GM21529 (cell line): ENCODE results near the gene EXTL1.
"Not testable (repeated sequence)": the region's sequence is repeated elsewhere in the genome, so short reads cannot be mapped to it uniquely, and the experiment has no call there.

ENCODE experiments used
- ATAC-seq: cut with Tn5 transposase; IDR thresholded peaks from one replicate; pipeline ENCODE4 v1.9.1; 2021; ENCODE audit not compliant: unreplicated experiment

Gene EXTL1, protein sequence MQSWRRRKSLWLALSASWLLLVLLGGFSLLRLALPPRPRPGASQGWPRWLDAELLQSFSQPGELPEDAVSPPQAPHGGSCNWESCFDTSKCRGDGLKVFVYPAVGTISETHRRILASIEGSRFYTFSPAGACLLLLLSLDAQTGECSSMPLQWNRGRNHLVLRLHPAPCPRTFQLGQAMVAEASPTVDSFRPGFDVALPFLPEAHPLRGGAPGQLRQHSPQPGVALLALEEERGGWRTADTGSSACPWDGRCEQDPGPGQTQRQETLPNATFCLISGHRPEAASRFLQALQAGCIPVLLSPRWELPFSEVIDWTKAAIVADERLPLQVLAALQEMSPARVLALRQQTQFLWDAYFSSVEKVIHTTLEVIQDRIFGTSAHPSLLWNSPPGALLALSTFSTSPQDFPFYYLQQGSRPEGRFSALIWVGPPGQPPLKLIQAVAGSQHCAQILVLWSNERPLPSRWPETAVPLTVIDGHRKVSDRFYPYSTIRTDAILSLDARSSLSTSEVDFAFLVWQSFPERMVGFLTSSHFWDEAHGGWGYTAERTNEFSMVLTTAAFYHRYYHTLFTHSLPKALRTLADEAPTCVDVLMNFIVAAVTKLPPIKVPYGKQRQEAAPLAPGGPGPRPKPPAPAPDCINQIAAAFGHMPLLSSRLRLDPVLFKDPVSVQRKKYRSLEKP

DNA sequence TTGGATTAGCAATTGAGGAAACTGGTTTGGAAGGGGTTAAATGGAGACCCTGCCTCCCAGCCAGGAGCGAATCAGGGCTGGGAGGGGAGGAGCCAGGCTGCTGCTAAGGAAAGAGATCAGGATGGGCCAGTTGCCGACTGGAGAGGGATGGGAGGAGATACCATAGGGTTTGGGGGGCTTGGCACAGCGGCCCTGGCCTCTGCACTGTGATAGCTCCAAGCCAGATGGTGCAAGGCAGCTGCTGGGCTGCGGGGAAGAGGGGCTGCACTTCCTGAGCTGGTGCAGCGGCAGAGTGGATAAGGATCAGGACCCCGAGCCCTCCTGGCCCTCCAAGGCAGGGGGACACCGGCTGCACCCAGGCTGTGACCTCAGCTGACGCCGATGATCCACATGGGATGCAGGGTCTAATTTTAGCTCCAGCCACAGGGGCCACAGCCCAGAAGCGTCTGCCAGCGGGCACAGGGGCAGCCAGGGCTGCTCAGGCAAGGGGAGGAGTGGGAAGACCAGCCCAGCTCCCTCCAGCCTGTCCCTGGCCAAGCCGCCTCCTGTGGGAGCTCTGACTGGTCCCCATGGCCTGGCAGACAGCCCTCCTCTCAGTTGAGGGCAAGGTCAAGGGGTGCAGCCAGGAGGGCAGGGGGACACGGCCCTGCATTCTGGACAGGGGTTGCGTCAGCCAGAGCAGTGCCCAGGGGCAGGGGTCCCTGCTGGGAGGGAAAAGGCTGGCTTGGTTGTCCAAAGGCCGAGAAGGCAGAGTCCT lies at the start of gene EXTL1:
Gene EXTL1 (plus strand): TSS at position 129 of the 757 bp plus-strand sequence. CDS start 872 bp downstream, outside the sequence.
- ATAC-seq, result no peak

DNA sequence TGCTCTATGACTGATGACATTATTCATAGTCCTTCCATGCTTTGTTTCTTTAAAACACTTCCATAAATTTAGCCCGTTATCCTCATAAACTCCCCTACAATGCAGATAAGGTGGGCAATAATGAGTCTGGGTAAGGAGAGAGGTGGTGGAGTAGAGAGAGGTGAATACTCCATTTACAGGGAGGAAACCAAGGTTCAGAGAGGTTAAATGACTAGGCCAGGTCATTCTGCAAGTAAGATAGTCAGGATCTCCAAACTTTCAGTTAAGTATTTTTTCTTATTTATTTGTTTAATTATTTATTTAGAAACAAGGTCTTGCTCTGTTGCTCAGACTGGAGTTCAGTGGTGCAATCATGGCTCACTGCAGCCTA lies 49.8 kb upstream of the EXTL1 start:
- no peak for ATAC-seq

- no peak for ATAC-seq
Observed at GRCh38 chr1:25973610-25974321, 47.8 kb upstream of the EXTL1 start.

DNA sequence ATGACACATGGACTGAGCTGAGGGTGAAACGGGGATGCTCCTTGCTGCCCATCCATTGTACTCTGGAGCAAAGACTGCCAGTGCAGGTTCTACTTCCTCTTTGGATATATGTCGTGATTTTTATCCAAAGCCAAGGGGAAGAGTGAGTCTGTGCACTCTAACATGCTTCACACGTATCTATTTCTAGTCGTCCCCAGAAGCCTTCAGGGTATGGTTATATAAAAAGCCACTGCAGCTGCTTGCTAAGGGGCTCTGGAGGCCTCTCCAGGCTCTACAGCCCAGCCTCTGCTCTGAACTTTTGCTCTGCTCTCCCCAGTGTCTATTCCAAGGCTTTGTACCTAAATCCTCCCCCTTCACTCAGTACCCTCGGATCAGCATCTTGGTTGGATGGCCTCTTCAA lies 43.8 kb upstream of the EXTL1 start:
- no peak for ATAC-seq

- no peak for ATAC-seq
Observed at GRCh38 chr1:25978403-25978802, 43.2 kb upstream of the EXTL1 start.

- ATAC-seq, result no peak
Observed at GRCh38 chr1:25979210-25979609, 42.4 kb upstream of the EXTL1 start.

DNA sequence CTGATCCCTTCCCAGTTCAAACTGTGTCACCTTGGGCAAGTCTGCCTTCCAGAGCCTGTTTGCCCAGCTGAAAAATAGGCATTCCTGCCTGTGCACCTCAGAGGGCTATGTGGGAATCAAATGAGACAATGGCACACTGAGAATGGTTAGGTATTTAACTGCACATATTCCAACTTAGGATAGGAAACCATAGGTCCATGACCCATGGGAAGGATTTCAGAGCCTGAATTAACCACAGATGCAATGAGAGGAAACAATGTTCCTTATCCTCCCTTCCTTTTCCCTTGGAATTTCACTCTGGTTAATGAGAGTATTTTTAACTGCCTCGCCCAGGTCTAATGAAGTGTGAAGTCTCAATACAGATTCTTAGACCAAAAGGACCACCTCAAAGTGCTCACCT lies 36.4 kb upstream of the EXTL1 start:
- no peak for ATAC-seq

DNA sequence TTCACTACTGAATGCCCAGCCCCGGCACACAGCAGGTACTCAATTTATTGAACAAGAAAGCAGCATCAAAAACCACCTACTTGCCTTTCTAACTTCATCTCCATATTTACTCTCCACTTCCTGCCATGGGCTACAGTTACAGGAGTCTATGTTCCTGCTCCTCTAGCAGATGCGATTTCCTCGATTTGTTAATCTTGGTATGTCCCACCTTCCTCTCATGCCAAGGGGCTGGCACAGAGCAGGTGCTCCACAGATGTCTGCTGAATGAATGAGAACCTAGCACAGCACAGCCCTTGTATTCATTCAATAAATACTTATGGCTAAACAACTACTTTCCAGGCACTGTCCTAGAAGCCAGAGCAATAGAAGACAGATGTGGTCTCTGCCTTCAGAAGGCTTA lies 35.9 kb upstream of the EXTL1 start:
- no peak for ATAC-seq

DNA sequence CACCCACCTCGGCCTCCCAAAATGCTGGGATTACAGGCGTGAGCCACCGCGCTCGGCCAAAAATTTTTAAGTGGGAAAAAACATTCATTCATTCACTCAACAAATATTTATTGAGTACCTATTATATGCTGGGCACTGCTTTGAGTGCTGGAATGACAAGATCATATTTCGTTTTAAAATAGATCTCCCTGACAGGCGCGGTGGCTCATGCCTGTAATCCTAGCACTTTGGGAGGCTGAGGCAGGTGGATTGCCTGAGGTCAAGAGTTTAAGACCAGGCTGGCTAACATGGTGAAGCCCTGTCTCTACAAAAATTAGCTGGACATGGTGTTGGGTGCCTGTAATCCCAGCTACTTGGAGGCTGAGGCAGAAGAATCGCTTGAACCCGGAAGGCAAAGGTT lies 34.8 kb upstream of the EXTL1 start:
- ATAC-seq, result not testable (repeated sequence)

DNA sequence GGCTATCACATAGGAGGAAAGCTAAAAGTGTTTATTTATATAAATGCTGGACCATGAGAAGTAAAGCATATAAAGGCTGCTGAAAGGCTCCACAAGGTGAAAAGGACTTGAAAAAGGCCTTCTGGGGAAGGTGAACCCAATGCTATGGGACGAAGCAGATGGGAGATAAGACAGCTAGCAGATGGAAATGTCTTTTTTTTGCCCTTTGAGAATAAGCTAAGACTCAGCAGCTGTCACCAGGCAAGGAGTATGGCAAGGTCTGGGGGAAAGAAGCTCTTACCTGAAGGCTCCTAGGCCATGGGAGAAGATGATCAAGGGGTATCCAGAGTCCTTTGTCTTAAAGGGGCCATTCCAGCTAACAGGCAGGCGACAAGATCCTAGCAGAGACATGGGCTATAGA lies 33.6 kb upstream of the EXTL1 start:
- no peak for ATAC-seq

DNA sequence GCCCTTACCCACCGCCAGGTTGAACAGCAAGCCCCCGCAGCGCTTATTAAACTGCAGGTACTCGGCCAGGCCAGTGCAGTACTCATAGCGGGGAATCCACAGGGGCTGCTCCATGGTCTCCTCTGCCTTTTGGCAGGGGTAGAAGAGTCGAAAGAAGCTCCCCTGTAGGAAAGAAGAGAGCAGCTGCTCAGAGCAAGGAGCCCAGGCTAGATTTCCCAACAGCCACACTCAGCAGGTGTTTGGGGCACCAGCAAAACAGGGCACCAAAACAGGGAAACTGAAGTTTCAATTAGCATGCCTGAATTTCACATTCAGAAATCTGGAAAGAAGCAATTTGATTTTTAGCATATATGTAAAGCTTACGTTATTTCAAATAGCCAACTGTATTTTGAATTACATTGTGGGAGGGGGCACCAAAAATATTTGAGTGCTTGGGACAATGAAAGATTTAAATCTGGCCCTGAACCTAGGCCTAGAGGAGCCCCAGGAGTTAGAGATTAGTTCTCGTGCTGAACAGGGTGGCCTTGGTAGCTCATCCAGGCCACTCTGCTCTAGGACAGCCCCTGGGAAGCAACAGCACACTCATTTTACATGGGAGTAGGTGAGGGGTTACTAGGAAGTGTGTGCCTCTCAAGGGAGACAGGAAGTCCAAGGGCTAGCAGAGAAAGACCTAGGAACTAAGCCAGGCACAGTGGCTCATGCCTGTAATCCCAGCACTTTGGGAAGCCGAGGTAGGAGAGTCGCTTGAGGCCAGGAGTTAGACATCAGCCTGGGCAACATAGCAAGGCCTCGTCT lies 31.9 kb upstream of the EXTL1 start:
- no peak for ATAC-seq

GRCh38 chr1:25990251-25990650 lies 31.3 kb upstream of the EXTL1 start:
- no peak for ATAC-seq

GRCh38 chr1:25990702-25991395 lies 30.7 kb upstream of the EXTL1 start:
- ATAC-seq, result no peak

- no peak for ATAC-seq
Observed at GRCh38 chr1:25991937-25992688, 29.5 kb upstream of the EXTL1 start.

- no peak for ATAC-seq
Observed at GRCh38 chr1:25992689-25993171, 28.8 kb upstream of the EXTL1 start.

DNA sequence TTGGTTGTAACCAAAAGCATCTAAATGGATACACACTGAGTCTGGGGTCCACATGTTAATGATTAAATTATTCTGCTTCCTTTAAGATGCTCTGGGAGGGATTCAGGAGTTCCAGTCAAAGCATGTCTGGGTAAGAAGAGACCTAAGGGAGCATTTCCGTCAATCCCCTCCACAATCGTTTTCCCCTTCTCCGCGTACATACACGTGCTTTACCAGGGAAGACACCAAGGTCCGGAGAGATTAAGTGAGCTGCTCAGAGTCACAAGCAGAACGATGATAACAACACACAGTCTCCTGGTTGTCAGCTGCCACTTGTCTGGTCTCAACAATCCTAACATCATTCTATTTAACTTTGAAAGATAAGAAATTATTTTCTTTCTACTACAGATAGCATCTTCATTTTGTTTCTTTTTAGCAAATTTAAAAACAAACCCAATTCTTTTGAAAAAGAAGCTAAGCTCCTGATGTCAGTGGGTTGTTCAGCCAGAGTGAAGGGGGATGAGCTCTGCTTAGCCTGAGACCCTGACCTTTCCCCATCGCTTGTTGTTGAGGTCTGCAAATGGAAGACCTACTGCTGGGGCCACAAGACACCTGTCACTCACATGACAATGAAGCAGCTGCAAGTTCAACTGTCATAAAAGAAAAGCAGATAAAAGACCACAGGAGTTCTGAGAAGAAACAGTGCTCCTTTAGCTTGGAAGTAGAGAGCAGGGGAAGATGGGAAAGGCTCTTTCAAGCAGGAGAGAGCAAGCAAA lies 28.2 kb upstream of the EXTL1 start:
- no peak for ATAC-seq

GRCh38 chr1:25994402-25995150 lies 27.0 kb upstream of the EXTL1 start:
- ATAC-seq, result no peak
